Smooth muscle cell of the brain vasculature (primary cell): ENCODE measurements around the gene SCAF1.

Source experiments
- DNase-seq: peaks from one replicate; pipeline ENCODE4 v3.0.0-alpha.2; 2012; ENCODE audit warnings: low read depth, low spot score

SCAF1 gene, protein sequence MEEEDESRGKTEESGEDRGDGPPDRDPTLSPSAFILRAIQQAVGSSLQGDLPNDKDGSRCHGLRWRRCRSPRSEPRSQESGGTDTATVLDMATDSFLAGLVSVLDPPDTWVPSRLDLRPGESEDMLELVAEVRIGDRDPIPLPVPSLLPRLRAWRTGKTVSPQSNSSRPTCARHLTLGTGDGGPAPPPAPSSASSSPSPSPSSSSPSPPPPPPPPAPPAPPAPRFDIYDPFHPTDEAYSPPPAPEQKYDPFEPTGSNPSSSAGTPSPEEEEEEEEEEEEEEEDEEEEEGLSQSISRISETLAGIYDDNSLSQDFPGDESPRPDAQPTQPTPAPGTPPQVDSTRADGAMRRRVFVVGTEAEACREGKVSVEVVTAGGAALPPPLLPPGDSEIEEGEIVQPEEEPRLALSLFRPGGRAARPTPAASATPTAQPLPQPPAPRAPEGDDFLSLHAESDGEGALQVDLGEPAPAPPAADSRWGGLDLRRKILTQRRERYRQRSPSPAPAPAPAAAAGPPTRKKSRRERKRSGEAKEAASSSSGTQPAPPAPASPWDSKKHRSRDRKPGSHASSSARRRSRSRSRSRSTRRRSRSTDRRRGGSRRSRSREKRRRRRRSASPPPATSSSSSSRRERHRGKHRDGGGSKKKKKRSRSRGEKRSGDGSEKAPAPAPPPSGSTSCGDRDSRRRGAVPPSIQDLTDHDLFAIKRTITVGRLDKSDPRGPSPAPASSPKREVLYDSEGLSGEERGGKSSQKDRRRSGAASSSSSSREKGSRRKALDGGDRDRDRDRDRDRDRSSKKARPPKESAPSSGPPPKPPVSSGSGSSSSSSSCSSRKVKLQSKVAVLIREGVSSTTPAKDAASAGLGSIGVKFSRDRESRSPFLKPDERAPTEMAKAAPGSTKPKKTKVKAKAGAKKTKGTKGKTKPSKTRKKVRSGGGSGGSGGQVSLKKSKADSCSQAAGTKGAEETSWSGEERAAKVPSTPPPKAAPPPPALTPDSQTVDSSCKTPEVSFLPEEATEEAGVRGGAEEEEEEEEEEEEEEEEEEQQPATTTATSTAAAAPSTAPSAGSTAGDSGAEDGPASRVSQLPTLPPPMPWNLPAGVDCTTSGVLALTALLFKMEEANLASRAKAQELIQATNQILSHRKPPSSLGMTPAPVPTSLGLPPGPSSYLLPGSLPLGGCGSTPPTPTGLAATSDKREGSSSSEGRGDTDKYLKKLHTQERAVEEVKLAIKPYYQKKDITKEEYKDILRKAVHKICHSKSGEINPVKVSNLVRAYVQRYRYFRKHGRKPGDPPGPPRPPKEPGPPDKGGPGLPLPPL

DNA sequence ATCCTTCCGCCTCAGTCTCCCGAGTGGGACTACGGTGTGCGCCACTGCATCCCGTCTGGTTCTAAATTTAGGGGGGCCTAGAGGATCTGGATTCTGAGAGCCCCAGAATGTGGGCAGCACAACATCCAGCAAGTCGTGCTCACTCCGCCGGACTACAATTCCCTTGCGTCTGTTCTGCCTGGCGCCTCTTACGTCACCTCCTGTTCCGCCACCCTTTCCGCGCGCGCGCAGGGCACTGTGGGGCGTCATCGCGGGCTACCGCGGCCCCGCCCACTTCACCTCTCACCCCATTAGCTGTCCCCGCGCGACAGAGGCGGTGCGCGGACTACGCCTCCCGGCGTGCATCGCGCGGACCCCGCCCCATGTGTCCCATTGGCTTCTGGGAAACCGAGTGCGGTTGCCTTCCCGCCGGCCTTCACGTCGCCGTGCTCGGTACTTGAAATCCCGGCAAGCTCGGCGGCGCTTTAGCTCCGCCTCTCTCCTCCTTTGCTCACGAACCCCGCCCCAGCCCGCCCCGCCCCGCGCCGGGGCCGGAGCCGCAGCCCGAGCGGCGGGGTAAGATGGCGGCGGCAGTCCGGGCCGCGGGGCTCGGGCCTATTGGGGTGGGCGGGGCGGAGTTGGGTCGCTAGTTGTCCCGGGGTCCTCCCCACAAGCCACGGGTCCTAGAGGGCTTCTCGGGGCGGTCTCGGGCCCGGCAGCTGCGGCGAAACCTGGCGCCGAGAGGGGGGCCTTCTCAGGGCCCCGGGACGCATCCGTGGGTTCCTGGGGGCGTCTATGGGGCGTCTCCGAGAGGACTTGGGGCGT lies at the start of gene SCAF1:
TSS of gene SCAF1 (plus strand) at position 522 of the 804 bp plus-strand sequence. CDS start 2,818 bp downstream, outside the sequence.
- peak; percentile 100 for DNase-seq

DNA sequence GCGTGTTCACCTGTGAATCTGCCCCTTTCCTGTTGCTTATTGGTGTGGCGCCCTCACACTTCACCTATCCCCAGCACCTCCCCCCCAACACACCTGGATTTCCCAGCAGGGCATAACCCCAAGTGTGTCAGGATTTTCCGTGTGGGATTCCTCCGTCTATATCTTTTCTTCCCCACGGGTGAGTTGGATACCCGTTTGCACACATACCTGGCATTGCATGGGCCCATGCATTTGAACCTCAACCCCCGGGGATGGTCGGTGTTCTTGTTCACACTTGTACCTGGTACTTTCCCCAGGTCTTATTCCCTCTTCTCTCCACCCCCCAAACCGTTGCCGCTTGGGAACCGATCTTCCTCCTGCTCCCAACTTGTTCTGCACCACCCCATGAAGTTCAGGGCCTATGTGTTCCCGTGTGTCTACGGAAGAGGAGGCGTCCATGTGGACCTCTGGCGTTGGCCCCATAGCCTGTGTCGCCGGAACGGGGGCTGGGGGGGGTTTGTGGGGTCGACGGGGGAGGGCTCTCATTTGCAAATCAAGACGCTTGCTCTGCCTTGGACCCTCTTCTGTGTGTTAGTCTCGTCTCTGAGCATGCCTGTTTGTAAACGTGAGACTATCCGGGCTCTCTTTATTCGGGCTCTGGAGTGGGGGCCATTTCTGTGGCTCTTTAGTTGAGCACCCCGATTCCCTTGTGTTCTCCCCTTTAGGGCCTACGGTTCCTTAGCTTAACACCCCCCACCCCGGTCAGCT lies 49.4 kb upstream of the SCAF1 start:
- DNase-seq: no peak

DNA sequence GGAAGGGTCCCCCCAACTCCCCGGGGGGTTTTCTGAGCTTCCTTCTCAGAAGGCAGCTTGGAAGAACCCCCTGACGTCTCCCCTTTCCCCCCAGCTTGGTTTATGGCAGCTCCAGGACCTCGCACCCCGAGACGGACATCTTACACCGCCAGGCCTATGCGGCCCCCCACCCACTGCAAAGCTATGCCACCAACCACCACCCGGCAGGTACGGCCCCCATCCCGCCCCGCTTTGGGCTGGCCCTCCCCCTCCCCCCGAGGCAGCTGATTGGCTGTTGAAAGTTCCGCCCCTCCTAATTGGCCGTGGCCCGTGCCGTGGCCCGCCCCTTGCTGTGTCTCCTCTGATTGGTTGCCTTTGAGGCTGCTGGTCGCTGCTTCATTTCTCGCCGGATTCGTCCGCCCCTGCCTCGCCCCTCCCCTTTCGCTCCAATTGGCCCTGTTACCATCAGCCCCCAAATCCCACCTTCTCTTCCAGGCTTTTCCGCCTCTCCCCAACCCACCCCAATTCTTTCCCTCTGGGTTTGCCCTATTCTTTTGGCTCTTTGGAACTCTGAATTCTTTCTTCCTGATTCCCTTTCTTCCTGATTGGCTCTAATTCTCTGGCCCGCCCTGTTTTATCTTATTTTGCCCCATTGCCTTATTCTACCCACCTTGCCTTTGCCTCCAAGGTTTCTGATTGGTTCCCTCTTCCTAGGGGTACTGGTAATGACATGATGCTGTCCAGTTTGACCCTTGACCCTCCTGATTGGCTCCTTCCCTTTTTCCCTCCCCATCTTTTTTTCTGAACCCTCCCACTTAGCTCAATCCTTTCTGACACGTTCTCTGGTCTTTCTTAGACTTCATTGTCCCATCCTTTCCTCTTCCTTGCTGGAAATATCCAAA lies 48.5 kb upstream of the SCAF1 start:
- peak; percentile 78 for DNase-seq

DNA sequence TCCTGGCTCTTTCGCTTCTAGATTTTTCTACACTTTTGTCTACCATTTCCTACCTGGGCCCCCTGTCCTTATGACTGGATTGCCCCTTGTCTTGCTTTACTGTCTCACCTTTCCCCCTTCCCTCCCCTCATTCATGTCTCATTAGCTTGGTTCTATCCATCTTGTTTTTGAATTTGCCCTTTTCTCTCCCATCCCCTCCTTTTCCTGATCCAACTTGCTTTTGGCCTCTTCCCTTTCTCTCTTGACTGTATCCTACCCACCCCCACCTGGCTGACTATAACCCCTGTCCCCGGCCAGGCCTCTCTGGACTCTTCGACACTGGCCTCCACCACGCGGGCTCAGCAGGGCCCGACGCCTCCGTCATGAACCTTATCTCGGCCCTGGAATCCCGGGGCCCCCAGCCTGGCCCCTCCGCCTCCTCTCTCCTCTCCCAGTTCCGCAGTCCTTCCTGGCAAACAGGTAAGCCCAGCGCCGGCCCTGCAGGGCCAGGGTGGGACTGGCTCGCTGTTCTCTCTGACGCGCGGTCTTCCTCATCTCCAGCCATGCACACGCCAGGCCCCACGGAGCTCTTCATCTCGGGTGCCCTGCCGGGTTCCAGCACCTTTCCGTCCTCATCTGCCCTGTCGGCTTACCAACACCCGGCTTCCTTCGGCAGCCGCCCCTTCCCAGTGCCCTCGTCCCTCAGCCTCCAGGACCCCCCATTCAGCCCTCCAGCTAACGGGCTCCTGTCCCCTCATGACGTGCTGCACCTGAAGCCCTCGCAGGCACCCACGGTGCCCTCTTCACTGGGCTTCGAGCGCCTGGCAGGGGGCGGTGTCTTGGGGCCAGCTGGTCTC lies 47.6 kb upstream of the SCAF1 start:
- no peak for DNase-seq

DNA sequence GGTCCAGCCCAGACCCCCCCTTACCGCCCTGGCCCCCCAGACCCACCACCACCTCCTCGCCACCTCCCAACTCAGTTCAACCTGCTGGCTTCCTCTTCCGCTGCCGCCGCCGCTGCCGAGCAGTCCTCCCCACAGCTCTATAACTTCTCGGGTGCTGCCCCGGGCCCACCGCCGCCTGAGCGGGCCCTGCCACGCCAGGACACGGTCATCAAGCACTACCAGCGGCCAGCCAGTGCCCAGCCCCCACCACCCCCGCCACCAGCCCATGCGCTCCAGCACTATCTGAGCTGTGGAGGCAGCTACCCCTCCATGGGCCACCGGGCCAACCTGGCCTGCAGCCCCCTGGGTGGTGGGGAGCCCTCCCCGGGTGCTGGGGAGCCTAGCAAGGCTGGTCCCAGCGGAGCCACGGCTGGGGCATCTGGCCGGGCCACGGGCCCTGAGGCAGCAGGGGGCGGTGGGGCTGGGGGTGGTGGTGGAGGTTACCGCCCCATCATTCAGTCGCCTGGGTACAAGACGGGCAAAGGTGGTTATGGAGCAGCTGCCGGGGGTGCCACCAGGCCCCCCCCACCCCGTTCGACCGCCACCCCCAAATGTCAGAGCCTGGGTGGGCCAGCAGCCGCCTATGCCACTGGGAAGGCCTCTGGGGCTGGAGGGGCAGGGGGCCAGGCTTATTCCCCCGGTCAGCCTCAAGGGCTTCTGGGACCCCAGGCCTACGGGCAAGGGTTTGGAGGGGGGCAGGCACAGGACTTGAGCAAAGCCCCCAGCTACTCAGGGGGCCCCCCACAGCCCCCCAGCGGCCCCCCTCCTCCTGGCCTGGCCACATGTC lies 46.8 kb upstream of the SCAF1 start:
- no peak for DNase-seq

DNA sequence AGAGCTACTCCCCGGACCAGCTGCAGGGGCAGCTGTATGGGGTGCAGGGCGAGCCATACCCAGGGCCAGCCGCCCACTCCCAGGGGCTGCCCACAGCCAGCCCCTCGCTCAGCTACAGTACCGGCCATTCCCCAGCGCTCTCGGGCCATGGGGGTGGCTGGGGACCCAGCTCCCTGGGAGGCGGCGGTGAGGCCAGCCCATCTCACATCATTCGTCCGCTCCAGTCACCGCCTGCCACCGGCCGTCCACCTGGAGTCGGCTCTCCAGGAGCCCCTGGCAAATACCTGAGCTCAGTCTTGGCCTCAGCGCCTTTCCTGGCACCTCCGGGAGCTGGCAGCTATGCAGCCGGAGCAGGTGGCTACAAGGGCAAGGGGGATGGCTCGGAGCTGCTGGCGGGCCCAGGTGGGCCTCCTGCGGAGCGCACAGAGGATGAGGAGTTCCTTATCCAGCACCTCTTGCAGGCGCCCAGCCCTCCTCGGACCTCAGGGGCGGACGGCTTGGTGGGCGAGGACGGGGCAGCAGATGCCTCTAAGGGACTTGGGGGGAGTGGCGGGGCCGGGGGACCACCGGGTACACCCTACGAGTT lies 46.1 kb upstream of the SCAF1 start:
- DNase-seq: no peak

DNA sequence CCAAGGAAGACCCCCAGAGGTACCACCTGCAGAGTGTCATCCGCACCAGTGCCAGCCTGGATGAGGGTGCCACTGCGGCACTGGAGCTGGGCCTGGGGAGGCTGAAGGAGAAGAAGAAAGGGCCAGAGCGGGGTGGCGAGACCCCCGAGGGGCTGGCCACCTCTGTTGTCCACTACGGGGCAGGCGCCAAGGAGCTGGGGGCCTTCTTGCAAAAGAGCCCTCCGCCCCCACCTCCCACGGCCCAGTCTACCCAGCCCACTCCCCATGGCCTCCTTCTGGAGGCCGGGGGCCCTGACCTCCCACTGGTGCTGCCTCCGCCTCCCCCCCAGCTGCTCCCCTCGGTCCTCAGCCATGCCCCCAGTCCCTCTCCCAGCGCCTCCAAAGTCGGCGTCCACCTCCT lies 45.6 kb upstream of the SCAF1 start:
- DNase-seq: no peak

DNA sequence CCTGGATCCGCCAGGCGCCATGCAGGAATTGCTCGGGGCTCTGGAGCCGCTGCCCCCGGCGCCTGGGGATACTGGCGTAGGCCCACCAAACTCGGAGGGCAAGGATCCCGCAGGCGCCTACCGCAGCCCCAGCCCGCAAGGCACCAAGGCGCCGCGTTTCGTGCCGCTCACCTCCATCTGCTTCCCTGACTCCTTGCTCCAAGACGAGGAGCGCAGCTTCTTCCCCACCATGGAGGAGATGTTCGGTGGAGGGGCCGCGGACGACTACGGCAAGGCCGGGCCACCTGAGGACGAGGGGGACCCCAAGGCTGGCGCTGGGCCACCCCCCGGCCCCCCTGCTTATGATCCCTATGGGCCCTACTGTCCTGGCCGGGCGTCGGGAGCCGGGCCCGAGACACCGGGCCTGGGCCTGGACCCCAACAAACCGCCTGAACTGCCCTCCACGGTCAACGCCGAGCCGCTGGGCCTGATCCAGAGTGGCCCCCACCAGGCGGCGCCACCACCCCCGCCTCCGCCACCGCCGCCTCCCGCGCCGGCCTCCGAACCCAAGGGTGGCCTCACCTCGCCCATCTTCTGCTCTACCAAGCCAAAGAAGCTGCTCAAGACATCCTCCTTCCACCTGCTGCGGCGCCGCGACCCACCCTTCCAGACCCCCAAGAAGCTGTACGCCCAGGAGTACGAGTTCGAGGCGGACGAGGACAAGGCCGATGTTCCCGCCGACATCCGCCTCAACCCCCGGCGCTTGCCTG lies 44.9 kb upstream of the SCAF1 start:
- DNase-seq: no peak

DNA sequence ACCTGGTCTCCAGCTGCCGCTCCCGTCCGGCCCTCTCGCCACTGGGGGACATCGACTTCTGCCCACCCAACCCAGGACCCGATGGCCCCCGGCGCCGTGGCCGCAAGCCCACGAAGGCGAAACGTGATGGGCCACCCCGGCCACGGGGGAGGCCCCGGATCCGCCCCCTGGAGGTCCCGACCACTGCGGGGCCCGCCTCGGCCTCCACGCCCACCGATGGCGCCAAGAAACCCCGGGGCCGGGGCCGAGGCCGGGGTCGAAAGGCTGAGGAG lies 44.4 kb upstream of the SCAF1 start:
- no peak for DNase-seq

DNA sequence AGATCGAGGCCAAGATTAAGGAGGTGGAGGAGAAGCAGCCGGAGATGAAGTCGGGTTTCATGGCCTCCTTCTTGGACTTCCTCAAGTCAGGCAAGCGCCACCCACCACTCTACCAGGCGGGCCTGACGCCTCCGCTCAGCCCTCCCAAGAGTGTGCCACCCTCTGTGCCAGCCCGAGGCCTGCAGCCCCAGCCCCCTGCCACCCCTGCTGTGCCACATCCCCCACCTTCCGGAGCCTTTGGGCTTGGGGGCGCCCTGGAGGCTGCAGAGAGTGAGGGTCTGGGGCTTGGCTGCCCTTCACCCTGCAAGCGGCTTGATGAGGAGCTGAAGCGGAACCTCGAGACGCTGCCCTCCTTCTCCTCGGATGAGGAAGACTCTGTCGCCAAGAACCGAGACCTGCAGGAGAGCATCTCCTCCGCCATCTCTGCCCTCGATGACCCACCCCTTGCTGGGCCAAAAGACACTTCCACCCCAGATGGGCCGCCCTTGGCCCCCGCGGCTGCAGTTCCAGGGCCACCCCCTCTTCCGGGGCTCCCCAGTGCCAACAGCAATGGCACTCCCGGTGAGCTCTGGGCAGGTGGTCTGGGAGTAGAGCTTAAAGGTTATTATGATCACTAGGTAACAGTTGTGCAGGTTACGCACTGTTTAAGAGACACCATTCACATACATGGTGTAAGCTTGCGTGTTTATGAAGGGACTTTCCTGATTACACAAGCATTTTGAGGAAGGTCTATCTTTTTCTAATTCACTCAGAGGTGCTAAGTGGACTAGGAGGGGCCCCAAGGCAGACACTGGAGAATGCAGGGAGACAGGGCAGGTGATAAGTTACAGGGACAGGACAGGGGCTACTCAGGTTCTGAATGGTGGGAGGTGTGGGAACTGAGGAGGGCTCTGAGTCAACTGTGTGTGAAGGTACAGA lies 42.4 kb upstream of the SCAF1 start:
- no peak for DNase-seq

DNA sequence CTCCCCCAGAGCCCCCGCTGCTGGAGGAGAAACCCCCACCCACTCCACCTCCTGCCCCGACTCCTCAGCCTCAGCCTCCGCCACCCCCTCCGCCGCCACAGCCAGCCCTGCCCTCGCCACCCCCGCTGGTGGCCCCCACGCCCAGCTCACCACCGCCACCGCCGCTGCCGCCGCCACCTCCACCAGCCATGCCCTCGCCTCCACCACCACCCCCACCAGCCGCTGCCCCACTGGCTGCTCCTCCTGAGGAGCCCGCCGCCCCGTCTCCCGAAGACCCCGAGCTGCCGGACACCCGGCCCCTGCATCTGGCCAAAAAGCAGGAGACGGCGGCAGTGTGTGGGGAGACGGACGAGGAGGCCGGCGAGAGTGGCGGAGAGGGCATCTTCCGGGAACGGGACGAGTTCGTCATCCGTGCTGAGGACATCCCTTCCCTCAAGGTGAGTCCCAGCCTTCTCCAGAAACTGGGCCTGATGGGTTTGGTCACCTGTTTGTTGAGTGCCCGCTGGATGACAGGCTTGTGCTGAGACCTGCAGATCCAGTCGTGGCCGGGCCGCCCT lies 40.4 kb upstream of the SCAF1 start:
- no peak for DNase-seq

DNA sequence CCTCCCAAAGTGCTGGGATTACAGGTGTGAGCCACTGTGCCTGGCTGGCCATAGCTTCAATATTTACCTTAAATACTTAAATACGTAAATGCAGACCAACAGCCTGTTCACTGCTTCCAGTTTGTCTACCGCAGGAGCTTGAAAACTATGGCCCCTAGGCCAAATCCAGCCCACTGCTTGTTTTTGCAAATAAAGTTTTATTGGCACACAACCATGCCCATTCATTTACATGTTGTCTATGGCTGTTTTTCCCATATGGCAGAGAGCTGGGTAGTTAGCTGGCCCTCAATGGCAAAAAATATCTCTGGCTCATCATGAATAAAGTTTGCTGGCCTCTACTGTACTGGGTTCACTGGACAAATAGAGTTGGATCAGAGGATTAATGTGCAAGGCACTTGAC lies 39.2 kb upstream of the SCAF1 start:
- DNase-seq: no peak

DNA sequence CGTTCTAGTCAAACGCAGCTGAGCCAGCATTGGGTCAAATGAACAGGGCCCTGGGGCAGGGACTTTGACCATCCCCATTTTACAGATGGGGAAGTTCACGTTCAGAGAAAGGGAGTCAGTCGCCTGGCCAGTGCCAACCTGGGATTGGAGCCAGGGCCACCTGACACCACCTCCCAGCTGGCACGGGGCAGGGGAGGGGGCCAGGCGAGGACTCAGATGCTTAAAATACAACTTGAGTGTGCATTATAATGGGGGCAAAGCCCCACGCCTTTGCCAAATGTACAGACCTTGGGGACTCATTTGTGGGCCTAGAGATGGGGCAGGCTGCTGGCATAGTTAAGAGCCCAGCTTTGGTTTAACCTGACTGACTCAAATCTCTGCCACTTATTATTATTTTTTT lies 36.4 kb upstream of the SCAF1 start:
- DNase-seq: no peak

DNA sequence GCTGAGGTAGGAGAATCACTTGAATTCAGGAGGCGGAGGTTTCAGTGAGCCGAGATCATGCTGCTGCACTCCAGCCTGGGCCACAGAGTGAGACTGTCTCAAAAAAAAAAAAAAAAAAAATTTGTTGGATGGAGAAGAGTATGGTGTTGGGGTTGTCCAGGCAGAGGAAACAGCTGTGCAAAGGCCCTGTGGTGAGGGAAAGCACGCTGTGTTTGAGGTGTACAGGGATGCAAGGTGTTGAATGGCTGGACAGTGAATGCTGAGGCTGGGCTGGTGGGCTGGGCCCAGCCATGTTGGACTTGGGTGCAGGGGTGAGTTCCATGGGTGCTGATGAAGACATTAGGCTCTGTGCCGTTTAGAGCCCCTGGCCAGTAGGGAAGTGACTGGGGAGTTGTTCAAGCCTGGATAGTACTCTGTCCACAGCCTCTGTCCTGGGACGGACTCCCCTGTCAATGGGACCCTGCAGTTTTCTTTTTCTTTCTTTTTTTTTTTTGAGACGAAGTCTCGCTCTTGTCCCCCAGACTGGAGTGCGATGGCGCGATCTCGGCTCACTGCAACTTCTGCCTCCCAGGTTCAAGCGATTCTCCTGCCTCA lies 32.4 kb upstream of the SCAF1 start:
- no peak for DNase-seq

DNA sequence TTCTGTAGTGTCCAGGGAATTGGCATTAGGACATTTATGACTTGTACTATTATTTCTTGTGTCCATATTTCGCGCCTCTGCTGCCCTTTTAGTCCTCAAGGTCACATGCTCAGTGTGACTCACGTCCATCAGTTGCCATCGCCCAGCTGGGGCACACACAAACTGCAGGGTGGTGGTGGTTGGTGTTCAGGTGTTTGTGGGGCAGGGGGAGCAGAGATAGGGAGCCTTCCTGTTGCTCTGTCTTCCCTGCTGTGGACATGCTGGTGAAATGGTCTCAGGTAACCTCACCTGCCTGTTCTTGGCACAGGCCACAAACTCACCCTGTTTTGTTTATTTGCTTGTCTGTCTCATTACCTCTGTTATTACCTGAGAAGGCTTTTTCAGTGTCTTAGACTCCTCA lies 28.6 kb upstream of the SCAF1 start:
- no peak for DNase-seq
